ENCODE measurements around the gene PLG.
"Not testable (repeated sequence)": the region's sequence is repeated elsewhere in the genome, so short reads cannot be mapped to it uniquely, and the experiment has no call there.

Gene PLG

GRCh38 chr6:160704688-160705087, 2.6 kb downstream of the PLG start:
- DNase-seq (ENCODE audit: low spot score) = not testable (repeated sequence)

- not testable (repeated sequence) for DNase-seq (ENCODE audit: low spot score)
Observed at GRCh38 chr6:160708993-160709392, 6.9 kb downstream of the PLG start.

- DNase-seq (ENCODE audit: low spot score) = no peak
Observed at GRCh38 chr6:160714731-160715316, 12.8 kb downstream of the PLG start.

- peak; percentile 9 for DNase-seq (ENCODE audit: low spot score)
Observed at GRCh38 chr6:160730911-160731310, 28.9 kb downstream of the PLG start.

GRCh38 chr6:160733050-160733646, 31.1 kb downstream of the PLG start:
- peak; percentile 28 for DNase-seq (ENCODE audit: low spot score)

GRCh38 chr6:160734627-160735026, 32.6 kb downstream of the PLG start:
- no peak for DNase-seq (ENCODE audit: low spot score)

- no peak for DNase-seq (ENCODE audit: low spot score)
Observed at GRCh38 chr6:160735523-160735922, 33.5 kb downstream of the PLG start.

GRCh38 chr6:160737934-160738333, 35.9 kb downstream of the PLG start:
- DNase-seq (ENCODE audit: low spot score) = no peak

- DNase-seq (ENCODE audit: low spot score) = no peak
Observed at GRCh38 chr6:160739955-160740354, 37.9 kb downstream of the PLG start.

- not testable (repeated sequence) for DNase-seq (ENCODE audit: low spot score)
Observed at GRCh38 chr6:160741012-160741411, 39.0 kb downstream of the PLG start.

- no peak for DNase-seq (ENCODE audit: low spot score)
Observed at GRCh38 chr6:160742090-160742489, 40.0 kb downstream of the PLG start.

GRCh38 chr6:160750276-160750689, 48.2 kb downstream of the PLG start:
- peak; percentile 9 for DNase-seq (ENCODE audit: low spot score)

GRCh38 chr6:160753211-160753610, 51.2 kb downstream of the PLG start:
- DNase-seq (ENCODE audit: low spot score) = not testable (repeated sequence)

GRCh38 chr6:160755165-160755564, 53.1 kb downstream of the PLG start:
- DNase-seq (ENCODE audit: low spot score) = no peak

- DNase-seq (ENCODE audit: low spot score) = no peak
Observed at GRCh38 chr6:160756021-160756420, 54.0 kb downstream of the PLG start.

GRCh38 chr6:160756871-160757270, 54.8 kb downstream of the PLG start:
- no peak for DNase-seq (ENCODE audit: low spot score)

- no peak for DNase-seq (ENCODE audit: low spot score)
Observed at GRCh38 chr6:160764847-160765246, 62.8 kb downstream of the PLG start.

- no peak for DNase-seq (ENCODE audit: low spot score)
Observed at GRCh38 chr6:160765412-160765811, 63.4 kb downstream of the PLG start.

GRCh38 chr6:160766657-160766988, 64.6 kb downstream of the PLG start:
- DNase-seq (ENCODE audit: low spot score) = no peak

- DNase-seq (ENCODE audit: low spot score) = no peak
Observed at GRCh38 chr6:160766989-160767646, 65.1 kb downstream of the PLG start.

- DNase-seq (ENCODE audit: low spot score) = no peak
Observed at GRCh38 chr6:160767647-160768019, 65.6 kb downstream of the PLG start.

GRCh38 chr6:160768101-160768500, 66.1 kb downstream of the PLG start:
- no peak for DNase-seq (ENCODE audit: low spot score)

- no peak for DNase-seq (ENCODE audit: low spot score)
Observed at GRCh38 chr6:160774399-160774798, 72.4 kb downstream of the PLG start.

Measured in SW480 (cell line).